HepG2 (cell line): Measurements from ENCODE around the gene RNH1. TPM values are rescaled to one million over a fixed set of nuclear protein-coding genes. Genes with fewer than 3 reads are reported as not detected.

ENCODE experiments used
- ATAC-seq: fragments of 200-7000 bp; cut with Tn5 transposase; 3 replicates; pipeline ENCODE4 v1.9.1; 2020; ENCODE audit warnings: mild to moderate bottlenecking, moderate library complexity
- BruUV-seq: library from RNA; stranded (reverse); fragments of 400-500 nt; replicated peaks from 2 replicates; lab custom pipeline; 2021; lab: Mats Ljungman, UMichigan
- CTCF ChIA-PET: fragments of 300-600 bp; formaldehyde crosslinking; extraction: SDS; loops from one replicate; lab custom pipeline; 2021; ENCODE audit warnings: low total read pairs, inconsistent platforms, low intra/inter-chr PET ratio; lab: Yijun Ruan, JAX
- POLR2A ChIA-PET: fragments of 350-600 bp; sonication (Branson Sonifier 250); formaldehyde crosslinking; loops from one replicate; lab custom pipeline; 2020; ENCODE audit warnings: antibody characterized with exemption, inconsistent platforms; lab: Yijun Ruan, JAX
- DNase-seq: peaks from one replicate; pipeline ENCODE4 v3.0.0-alpha.2; 2015; ENCODE audit warnings: low spot score
- FAIRE-seq: peaks from 3 replicates; lab custom pipeline; 2011; peaks lifted over from hg19 to GRCh38; lab: Jason Lieb, UNC
- H2AFZ ChIP-seq: one replicate; pipeline ENCODE4 v1.6.1; 2011; ENCODE audit warnings: low read length, inconsistent platforms
- H3K27ac ChIP-seq: fragments of 300-600 bp; 3 replicates; pipeline ENCODE4 v1.8.0; 2011; ENCODE audit warnings: mixed run types, mild to moderate bottlenecking, mixed read lengths, low read length, inconsistent platforms; ENCODE audit not compliant: insufficient read depth; ENCODE audit errors: extremely low read length
- H3K27me3 ChIP-seq, 2 experiments: fragments of 200-600 bp in 1 of 2; 2 replicates in 1 of 2; 3 replicates in 1 of 2; pipeline versions ENCODE4 v1.6.0 to v1.8.0; 2011; ENCODE audit warnings: low read length in 2 of 2, mild to moderate bottlenecking in 2 of 2, moderate library complexity in 2 of 2, inconsistent platforms in 1 of 2; ENCODE audit not compliant: insufficient read depth in 2 of 2, control insufficient read depth in 1 of 2
- H3K36me3 ChIP-seq, 2 experiments: fragments of 200-600 bp in 1 of 2; replicated peaks in 1 of 2; 2 replicates in 1 of 2; 3 replicates in 1 of 2; pipeline versions ENCODE4 v1.5.1 to v1.8.0; 2011; ENCODE audit warnings: low read length in 2 of 2, inconsistent platforms in 1 of 2; ENCODE audit not compliant: insufficient read depth in 2 of 2, control insufficient read depth in 1 of 2
- H3K4me1 ChIP-seq: 2 replicates; pipeline ENCODE4 v1.5.1; 2012; ENCODE audit warnings: low read length, inconsistent platforms; ENCODE audit not compliant: insufficient read depth
- H3K4me2 ChIP-seq: 2 replicates; pipeline ENCODE4 v1.6.0; 2011; ENCODE audit warnings: low read depth, low read length, inconsistent platforms
- H3K4me3 ChIP-seq, 3 experiments: fragments of 200-600 bp in 1 of 3; sonication (generic), shearing (Covaris generic) in 1 of 3; replicated peaks in 1 of 3; 2 replicates each; pipeline ENCODE4 v1.5.1; 2011 to 2016; ENCODE audit warnings: low read length in 3 of 3, inconsistent platforms in 2 of 3, low read depth in 2 of 3, mild to moderate bottlenecking in 2 of 3, control low read depth in 1 of 3, mixed read lengths in 1 of 3; ENCODE audit not compliant: insufficient read depth in 1 of 3
- H3K79me2 ChIP-seq: one replicate; pipeline ENCODE4 v1.6.1; 2011; ENCODE audit warnings: low read length, inconsistent platforms; ENCODE audit not compliant: insufficient read depth
- H3K9ac ChIP-seq: 2 replicates; pipeline ENCODE4 v1.6.0; 2011; ENCODE audit warnings: mild to moderate bottlenecking, low read depth, low read length, inconsistent platforms; ENCODE audit not compliant: insufficient read depth
- H3K9me3 ChIP-seq: 2 replicates; pipeline ENCODE4 v1.5.1; 2012; ENCODE audit warnings: mild to moderate bottlenecking, low read length
- H4K20me1 ChIP-seq: 2 replicates; pipeline ENCODE4 v1.6.0; 2011; ENCODE audit warnings: inconsistent platforms, mild to moderate bottlenecking, low read length, moderate library complexity; ENCODE audit not compliant: insufficient read depth
- ARID4A ChIP-seq: sonication (generic); formaldehyde crosslinking; IDR thresholded peaks from 2 replicates; pipeline ENCODE4 v1.5.0; 2020; ENCODE audit warnings: mild to moderate bottlenecking, missing genetic modification reagents, borderline replicate concordance
- CSRNP1 ChIP-seq: sonication (generic); formaldehyde crosslinking; IDR thresholded peaks from 2 replicates; pipeline ENCODE4 v1.8.1; 2023; ENCODE audit warnings: mild to moderate bottlenecking, missing genetic modification reagents
- FOXO1 ChIP-seq: sonication (generic); formaldehyde crosslinking; IDR thresholded peaks from 2 replicates; pipeline ENCODE4 v1.4.0; 2020; ENCODE audit warnings: missing genetic modification reagents
- PLRG1 ChIP-seq: fragments of 450-650 bp; conservative IDR thresholded peaks from 2 replicates; pipeline ENCODE4 v1.6.1; 2016
- ZBTB25 ChIP-seq: IDR thresholded peaks from 2 replicates; pipeline ENCODE4 v1.6.1; 2018; ENCODE audit warnings: missing genetic modification reagents
- ZBTB44 ChIP-seq: sonication (generic); formaldehyde crosslinking; IDR thresholded peaks from 2 replicates; pipeline ENCODE4 v1.4.0; 2020; ENCODE audit warnings: missing genetic modification reagents
- ZC3H13 ChIP-seq: sonication (generic); formaldehyde crosslinking; IDR thresholded peaks from 2 replicates; pipeline ENCODE4 v1.8.1; 2023; ENCODE audit warnings: mild to moderate bottlenecking, missing genetic modification reagents, moderate library complexity
- ZNF572 ChIP-seq: sonication (generic); formaldehyde crosslinking; IDR thresholded peaks from 2 replicates; pipeline ENCODE4 v1.5.1; 2020; ENCODE audit warnings: mild to moderate bottlenecking, missing genetic modification reagents
- ZNF761 ChIP-seq: sonication (generic); formaldehyde crosslinking; conservative IDR thresholded peaks from 2 replicates; pipeline ENCODE4 v1.4.0; 2020; ENCODE audit warnings: mild to moderate bottlenecking, missing genetic modification reagents
- WGBS: methylation state at CpG from one replicate; pipeline ENCODE4 v1.1.6; 2017; ENCODE audit warnings: low lambda C conversion rate; 5-methylcytosine and 5-hydroxymethylcytosine counted together
- in situ Hi-C: cut with HindIII; loops from 2 replicates; pipeline ENCODE4 v1.10.0; 2017; ENCODE audit warnings: low pct_unique_long_range_greater_than_20kb; ENCODE audit not compliant: extremely low pct_ligation_motif_present
- intact Hi-C: fragments of 100-400 bp; cut with micrococcal nuclease; formaldehyde crosslinking; loops from one replicate; pipeline ENCODE4 v1.10.0; 2022; ENCODE audit not compliant: unreplicated experiment
- polyA plus RNA-seq, 8 experiments: library from polyadenylated mRNA; depleted of rRNA in 3 of 8; stranded (reverse) in 7 of 8; unstranded in 1 of 8; fragments of >200 nt; fragmentation: Illumina TruSeq in 4 of 8; extraction: Trizol in 4 of 8; gene quantifications; 2 replicates each; pipeline versions ENCODE4 v1.2.1 to v1.2.3, GENCODE V29; 2011 to 2016; ENCODE audit warnings: low read depth in 4 of 8, missing spikeins in 1 of 8, mixed read lengths in 1 of 8; ENCODE audit not compliant: insufficient read depth in 1 of 8
- total RNA-seq, 5 experiments: library from RNA; depleted of rRNA; stranded (reverse); fragments of >200 nt; fragmentation: Illumina TruSeq; extraction: Trizol; gene quantifications; 2 replicates each; pipeline ENCODE4 v1.2.3, GENCODE V29; 2016; ENCODE audit warnings: low read depth in 1 of 5

The RNH1 gene
- total and polyA plus RNA-seq, 2 of the 13 experiments (the other 11 are each of a cell fraction or from before 2014, with no cell fraction given): 36.0 to 74.1 TPM

GRCh38 chr11:537622-538430, 30.8 kb upstream of the RNH1 start (continued):
- TF ChIP-seq ZNF572: 0 out of 2 replicates have a peak, but pooled peaks have one; percentile 4
- 0 out of 2 replicates have a peak, but pooled peaks have one; percentile 2 for TF ChIP-seq FOXO1
- TF ChIP-seq ARID4A (CRISPR knock-in tag): 0 out of 2 replicates have a peak, but pooled peaks have one; percentile 8

GRCh38 chr11:536841-537621, 30.0 kb upstream of the RNH1 start, which contains the start of gene LRRC56:
TSS of gene LRRC56 (plus strand) at chr11:537527. CDS start at chr11:540685, 3,158 bp downstream.
- Histone ChIP-seq H3K27ac (no peak within 1 kb of the TSS), H3K4me2 (peak within 1 kb of the TSS; percentile 94), H4K20me1 (no peaks in the 10 kb centered on the region; the same call in 1 of the 2 replicates), H3K4me3 (peak within 1 kb of the TSS; percentile 14 to 93 (median 68); a peak in 3 of 6 replicates), H3K9ac (no peak within 1 kb of the TSS; the same call in 1 of the 2 replicates), H3K27me3 (peaks cover 5 to 20% of the 10 kb centered on the region in 2 experiments; a peak in 4 of 5 replicates), H3K4me1 (peaks cover 59% of the 10 kb centered on the region), H3K9me3 (no peaks in the 10 kb centered on the region), H3K79me2 (peaks cover 4% of the 10 kb centered on the region), H3K36me3 (peaks cover 10 to 16% of the 10 kb centered on the region in 2 experiments; a peak in 4 of 5 replicates), H2AFZ (no peak within 1 kb of the TSS)
- no TSS peak for BruUV-seq
- intact Hi-C loops: no loop called here
- ChIA-PET POLR2A (no interaction called here), CTCF (no interaction called here)
- WGBS: 77% methylated on average over 77 of the region's 93 CpGs
- peak; percentile 63 for ATAC-seq
- in situ Hi-C loops: no loop called here
- FAIRE-seq: no peak
- peak; percentile 81 for DNase-seq
- 0 out of 2 replicates have a peak, but pooled peaks have one; percentile 29 for TF ChIP-seq ZC3H13 (CRISPR knock-in tag)
- TF ChIP-seq ZNF761: no peak
- TF ChIP-seq ZBTB44 (CRISPR knock-in tag): no peak
- TF ChIP-seq PLRG1: no peak
- 0 out of 2 replicates have a peak, but pooled peaks have one; percentile 48 for TF ChIP-seq ZBTB25 (CRISPR knock-in tag)
- peak; percentile 68; the same call in 1 of the 2 replicates for TF ChIP-seq CSRNP1 (CRISPR knock-in tag)
